ENCODE data around the gene KIF1A. TPM values are rescaled to one million over a fixed set of nuclear protein-coding genes. Genes with fewer than 3 reads are reported as not detected.

The KIF1A gene
- total RNA-seq, 1 experiment from 2014 or later = 0.14 TPM

DNA sequence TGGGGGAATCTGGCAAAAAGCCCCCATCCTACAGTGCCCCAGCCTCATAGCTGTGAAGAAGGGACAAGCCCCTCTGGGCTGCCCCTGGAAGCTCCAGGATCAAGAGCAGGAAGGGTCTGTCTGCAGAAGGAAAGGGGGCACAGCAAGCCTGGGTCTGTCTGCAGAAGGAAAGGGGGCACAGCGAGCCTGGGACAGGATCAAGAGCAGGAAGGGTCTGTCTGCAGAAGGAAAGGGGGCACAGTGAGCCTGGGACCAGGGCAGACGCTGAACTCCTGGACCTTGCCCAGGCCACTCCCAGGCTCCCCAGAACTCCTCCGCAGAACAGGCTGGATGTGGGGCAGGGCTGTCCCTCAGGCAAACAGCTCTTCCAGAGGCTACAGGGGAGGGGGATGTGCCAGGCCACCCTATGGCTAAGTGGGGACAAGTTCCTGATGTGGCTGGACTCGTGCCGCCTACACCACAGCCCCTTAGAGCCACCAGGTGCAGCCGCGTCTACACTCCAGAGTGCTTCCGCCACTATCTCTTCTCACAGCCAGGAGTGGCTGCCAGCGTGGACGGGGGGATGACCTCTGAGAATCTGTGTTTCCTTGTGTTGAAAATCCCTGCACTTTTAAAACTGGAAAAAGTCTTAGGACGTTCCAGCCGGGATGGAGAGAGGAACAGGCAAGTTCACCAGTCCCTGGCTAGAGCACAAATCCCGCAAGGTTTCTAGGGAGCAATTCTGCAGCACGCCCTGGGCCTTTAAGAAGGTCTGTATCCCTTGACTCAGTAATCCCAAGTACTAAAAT lies 20.8 kb downstream of the KIF1A start:
- no peak for DNase-seq (ENCODE audit: low read depth)

- DNase-seq (ENCODE audit: low read depth) = no peak
These were observed 21.6 kb downstream of the KIF1A start for GRCh38 chr2:240798327-240798905.

GRCh38 chr2:240797914-240798313 lies 22.1 kb downstream of the KIF1A start:
- no peak for DNase-seq (ENCODE audit: low read depth)

GRCh38 chr2:240797500-240797895 lies 22.5 kb downstream of the KIF1A start:
- no peak for DNase-seq (ENCODE audit: low read depth)

DNA sequence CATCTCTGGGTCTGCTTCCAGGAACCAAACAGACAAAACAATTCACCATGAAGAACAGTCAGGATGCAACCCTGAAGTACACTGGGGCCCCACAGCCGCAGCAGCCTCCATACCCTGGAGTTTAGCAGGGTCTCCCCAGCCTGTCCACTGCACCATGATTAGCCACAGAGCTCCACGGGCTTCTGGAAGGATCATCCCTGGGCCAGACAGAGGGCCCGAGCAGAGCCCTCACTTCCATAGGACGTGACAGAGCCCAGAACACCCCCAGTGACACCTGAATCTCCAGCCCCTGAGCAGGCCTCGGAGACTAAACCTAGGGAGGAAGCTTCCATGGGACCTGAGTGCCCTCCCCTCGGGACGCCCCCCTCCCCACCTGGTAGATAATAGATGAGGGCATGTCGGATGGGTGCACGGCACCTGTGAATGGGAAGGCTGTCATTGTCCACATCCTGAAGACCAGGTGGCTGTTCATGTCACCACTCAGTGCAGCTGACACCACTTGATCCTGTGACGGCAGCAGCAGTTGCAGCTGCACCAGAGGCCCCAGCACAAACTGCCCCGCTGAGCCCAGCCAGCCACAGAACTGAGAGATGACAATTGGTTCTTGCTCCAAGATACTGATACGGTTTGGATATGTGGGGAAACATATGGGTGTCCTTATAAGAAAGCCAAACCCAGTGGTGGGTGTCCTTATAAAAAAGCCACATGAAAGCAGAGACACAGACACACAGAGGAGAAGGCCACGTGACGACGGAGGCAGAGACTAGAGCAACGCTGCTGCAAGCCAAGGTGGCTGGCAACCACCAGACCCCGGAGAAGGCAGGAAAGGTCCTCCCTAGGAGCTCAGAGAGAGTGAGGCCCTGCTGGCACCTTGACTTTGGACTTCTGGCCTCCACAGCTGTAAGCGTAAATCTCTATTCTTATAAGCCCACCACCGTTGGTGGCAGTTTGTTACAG lies 23.2 kb downstream of the KIF1A start:
- no peak for DNase-seq (ENCODE audit: low read depth)

DNA sequence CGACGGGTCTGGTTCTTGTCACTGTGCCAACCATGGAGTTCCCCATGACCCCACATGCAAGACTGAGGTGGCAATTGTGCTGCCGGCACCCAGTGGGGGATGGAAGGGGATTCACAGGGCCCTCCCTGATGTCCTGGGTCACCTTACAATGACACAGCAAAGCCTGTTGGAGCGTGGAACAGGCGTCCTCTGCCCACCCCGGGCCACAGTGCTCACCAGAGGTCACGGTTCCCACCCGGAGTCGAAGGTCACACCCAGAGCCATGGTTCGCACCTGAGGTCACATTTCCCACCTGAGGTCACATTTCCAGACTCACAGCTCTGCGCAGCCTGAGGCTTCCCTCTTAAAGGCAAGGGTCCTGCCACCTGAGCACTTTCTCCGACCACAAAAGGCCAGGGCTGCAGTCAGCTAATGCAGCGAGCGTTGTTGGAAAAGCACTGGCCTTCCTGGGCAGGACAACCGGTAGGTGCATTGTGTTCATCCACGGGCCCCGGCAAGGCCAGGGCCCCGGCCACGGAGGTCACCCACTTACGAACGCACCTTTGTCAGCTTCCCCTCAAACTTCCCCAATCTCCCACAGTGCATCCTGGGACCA lies 24.0 kb downstream of the KIF1A start:
- no peak for DNase-seq (ENCODE audit: low read depth)

- no peak for DNase-seq (ENCODE audit: low read depth)
These were observed 24.6 kb downstream of the KIF1A start for GRCh38 chr2:240795454-240795853.

- no peak for DNase-seq (ENCODE audit: low read depth)
These were observed 25.8 kb downstream of the KIF1A start for GRCh38 chr2:240794178-240794721.

GRCh38 chr2:240793313-240794177 lies 26.5 kb downstream of the KIF1A start:
- DNase-seq (ENCODE audit: low read depth) = no peak

DNA sequence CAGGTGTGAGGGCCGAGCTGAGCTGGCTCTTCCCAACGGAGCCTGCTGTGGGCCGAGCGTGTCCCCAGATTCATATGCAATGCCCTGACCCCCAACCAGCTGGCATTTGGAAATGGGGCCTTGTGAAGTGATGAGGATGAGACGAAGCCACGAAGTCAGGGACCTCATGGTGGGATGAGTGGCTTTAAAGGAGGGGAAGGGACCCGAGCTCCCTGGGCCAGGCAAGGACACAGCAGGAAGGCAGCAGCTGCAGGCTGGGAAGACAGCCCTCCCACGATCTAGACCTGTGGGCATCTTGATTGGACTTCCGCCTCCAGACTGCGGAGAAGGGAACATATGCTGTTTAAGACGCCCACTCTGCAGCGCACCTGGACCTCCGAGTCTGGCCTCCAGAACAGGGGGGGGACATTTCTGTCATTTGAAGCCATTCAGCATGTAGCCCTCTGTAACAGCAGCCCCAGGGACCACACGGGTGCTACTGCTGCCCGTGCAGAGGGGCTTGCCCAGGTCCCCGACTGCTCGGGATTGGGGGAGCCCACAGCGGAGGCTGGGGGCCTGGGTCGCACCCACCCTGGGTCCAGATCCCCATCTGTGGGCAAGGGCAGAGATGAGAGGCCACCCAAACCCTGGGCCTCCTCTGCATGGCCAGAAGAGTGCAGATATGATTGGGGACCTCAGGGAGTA lies 27.2 kb downstream of the KIF1A start:
- DNase-seq (ENCODE audit: low read depth) = no peak

DNA sequence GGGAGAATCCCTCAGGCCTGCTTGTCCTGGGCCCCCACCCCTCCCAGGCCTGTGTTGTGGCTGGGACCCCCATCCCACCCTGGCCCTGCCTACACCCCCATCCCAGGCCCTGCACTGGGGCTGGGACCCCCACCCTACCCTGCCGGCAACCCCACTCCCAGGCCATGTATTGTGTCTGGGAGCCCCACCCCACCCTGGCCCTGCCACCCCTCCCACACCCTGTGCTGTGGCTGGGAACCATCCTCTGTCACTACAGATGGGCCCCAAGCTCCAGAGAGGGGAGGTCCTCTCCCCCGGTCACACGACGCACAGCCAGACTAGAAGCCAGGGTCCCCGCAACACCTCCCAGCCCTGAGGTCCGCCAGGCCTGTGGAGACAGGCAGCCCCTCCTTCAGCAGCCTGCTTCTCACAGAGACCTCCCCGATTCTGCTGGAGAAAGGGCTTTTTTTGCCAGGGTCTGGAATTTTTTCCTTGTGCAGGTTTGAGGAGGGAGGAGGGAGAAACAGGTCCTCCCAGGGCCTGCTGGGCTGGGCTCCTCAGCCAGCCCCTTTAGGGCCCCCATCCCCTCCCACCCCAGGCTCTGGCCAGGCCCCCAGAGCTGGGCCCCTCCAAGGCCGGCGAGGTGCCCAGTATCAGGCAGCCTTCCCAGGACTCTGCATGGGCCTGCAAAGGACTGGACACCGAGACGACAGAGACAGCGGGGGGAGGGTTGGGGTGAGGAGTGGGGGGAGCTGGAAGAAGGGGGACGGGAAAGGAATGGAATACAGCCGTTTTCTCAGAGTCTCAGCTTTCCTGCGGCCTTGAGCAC lies 28.0 kb downstream of the KIF1A start:
- DNase-seq (ENCODE audit: low read depth) = no peak

DNA sequence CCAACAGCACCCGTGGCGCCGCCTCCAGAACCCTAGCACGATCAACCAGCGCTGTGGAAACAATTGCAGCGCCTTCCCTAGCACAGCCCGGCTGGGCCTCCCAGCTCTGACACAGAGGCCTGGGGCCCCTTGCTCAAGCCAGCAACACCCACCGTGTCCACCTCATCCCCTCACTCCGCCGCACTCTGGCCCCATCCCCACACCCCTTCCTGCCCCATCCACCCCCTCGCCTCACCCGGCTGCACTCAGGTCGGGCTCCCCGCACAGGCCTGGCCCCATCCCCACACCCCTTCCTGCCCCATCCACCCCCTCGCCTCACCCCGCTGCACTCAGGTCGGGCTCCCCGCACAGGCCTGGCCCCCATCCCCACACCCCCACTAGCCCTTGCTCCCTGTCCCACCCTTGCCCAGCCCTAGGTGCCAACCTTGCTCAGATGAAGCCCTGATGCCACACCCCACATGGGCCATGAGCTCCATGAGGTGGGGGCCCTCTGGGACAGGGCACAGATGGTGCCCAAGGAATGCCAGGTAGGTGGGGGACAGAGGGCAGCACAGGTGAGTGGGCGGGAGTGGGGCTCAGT lies 28.7 kb downstream of the KIF1A start:
- DNase-seq (ENCODE audit: low read depth) = no peak

DNA sequence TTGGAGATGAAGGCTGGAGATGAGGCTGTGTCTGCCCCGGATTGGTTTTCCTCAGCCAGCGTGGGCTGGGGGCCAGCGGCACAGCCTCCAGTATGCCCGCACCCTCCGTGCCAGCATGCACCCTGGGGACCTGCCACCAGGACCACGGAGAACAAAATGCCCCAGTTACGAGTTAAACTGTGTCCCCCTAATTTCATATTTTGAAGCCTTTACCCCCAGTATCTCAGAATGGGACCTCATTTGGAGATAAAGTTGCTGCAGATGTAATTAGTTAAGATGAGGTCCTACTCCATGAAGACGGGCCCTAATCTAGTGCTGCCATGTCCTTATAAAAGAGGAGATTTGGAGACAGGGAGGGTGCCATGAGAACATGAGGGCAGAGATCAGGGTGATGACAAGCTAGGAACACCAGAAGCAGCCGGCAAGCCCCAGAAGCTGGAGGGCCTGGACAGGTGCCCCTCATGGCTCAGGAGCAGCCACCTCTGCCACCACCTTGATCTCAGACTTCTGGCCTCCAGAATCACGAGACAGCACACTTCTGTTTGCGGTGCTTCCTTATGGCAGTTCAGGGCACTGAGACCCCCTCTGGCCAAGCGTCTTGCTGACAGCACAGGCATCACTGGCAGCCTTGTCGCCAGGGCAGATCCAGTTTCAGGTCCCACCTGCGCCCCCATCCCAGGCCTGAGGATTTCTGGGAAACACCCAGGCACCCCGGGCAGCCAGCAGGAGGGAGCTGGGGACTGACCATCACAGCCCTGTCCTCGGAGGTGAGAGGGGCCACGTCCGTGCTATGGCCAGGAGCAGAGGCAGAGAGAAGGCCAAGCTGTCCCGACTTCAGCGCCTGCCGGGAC lies 29.4 kb downstream of the KIF1A start:
- DNase-seq (ENCODE audit: low read depth) = no peak

DNA sequence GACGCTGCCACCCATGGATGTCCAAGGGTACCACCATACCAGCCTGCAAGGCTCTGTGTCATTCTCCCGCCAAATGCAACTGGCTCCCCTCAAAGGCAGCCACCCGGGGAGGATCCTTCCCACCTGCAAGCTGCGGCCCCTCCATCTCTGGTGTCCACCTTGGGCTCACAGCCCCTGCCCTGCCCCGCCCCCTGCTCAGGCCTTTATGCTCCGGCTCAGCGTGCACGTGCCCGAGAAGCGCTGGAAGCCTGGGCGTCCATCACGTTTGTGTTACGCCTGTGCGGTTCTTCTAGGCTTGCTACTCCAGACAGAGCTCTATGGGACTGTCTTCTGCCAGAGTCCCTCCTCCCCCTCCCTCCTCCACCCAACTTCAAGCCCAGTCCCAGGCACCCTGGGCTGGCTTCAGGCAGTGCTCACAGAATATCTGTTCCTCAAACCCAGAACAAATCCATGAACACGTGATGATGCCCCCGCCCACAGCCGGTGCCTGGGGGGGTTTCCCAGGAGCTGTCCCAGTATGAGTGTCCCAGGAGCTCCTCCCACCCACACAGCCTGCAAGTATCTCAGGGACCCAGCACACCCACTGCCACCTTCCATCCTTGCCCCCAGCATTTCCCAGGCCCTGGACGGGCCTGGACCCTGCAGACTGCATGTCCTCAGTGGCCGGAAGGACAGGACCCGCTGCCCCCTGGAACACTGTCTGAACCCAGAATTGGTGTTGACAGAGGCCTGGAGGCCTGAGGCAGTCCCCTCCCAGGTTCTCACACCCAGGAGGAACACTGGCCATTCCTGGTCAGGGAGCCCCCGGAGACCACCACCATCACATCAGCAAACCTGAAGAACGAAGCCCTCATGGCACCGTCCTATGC lies 30.3 kb downstream of the KIF1A start:
- DNase-seq (ENCODE audit: low read depth) = no peak

- DNase-seq (ENCODE audit: low read depth) = no peak
These were observed 31.0 kb downstream of the KIF1A start for GRCh38 chr2:240789051-240789453.

DNA sequence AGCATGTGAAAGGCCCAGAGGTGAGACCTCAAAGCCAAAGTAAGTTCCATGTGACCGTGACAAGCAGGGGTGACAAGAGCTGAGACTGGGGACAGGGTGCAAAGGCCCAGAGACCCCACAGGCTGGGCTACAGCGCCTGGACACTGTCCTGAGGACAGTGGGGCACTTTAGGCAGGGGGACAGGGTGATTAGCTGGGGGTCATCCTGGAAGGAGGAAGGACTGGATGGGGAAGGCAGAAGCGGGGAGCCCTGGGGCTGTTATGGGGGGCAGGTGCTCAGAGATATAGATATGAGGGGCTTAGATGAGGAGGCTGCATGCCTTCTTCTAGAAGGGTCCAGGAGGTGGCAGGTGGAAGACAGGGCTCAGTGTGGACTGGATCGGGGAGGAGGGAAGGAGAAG lies 31.5 kb downstream of the KIF1A start:
- no peak for DNase-seq (ENCODE audit: low read depth)
